IPS-20b (cell line): ENCODE results near the gene KRTAP4-8.
"Not testable (repeated sequence)": the region's sequence is repeated elsewhere in the genome, so short reads cannot be mapped to it uniquely, and the experiment has no call there.

Source experiments
- H3K27ac ChIP-seq: one replicate; pipeline ENCODE4 v1.5.1; 2013; ENCODE audit warnings: low read length
- H3K27me3 ChIP-seq: 2 replicates; pipeline ENCODE4 v1.6.1; 2013; ENCODE audit warnings: mild to moderate bottlenecking, low read length, inconsistent platforms; ENCODE audit not compliant: insufficient read depth
- H3K36me3 ChIP-seq: 2 replicates; pipeline ENCODE4 v1.6.1; 2013; ENCODE audit warnings: low read depth, mild to moderate bottlenecking, inconsistent platforms, low read length, moderate library complexity; ENCODE audit not compliant: insufficient read depth
- H3K4me1 ChIP-seq: 2 replicates; pipeline ENCODE4 v1.6.1; 2013; ENCODE audit warnings: mild to moderate bottlenecking, control low read depth, inconsistent platforms, low read length, moderate library complexity; ENCODE audit not compliant: insufficient read depth
- H3K4me3 ChIP-seq: 2 replicates; pipeline ENCODE4 v1.5.1; 2013; ENCODE audit warnings: mild to moderate bottlenecking, low read length, inconsistent platforms
- H3K9ac ChIP-seq: 2 replicates; pipeline ENCODE4 v1.6.1; 2013; ENCODE audit warnings: low read depth, mild to moderate bottlenecking, inconsistent platforms, low read length, moderate library complexity
- H3K9me3 ChIP-seq: 2 replicates; pipeline ENCODE4 v1.6.1; 2013; ENCODE audit warnings: mild to moderate bottlenecking, low read depth, low read length, inconsistent platforms; ENCODE audit not compliant: insufficient read depth

Gene KRTAP4-8

DNA sequence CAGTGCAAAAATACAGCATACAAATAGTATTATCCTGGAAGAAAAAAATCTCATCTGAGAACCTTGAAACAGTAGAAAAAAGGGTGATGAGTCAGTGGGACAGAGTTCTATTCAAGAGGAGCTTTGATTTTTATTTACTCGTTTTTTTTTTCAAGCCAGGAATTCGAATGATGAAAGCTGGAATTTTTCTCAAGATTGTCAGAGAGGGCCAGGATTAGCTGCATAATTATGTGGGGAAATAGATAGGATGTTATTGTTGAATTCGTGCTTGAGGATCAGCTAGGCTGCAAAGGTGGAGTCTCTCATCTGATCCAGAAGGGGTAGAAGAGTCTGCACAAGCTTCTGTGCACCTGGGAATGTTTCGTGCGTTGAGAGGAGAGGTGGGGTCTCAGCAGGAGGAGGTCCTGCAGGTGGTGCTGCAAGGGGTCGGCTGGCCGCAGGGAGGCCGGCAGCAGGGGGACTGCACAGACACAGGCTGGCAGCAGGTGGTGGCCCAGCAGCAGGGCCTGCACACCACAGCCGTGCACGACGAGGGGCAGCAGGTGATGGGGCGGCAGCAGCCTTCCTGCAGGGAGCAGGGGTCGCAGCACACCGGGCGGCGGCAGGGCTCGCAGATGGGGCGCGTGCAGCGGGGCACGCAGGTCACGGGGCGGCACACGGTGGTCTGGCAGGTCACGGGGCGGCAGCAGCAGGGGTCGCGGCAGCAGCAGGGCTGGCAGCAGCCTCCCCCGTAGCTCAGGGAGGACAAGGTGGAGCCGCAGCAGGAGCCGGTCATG lies 38.5 kb downstream of the KRTAP4-8 start:
- not testable (repeated sequence) for H3K4me1 ChIP-seq, H3K4me3 ChIP-seq, H3K36me3 ChIP-seq, H3K27me3 ChIP-seq, H3K9me3 ChIP-seq, H3K9ac ChIP-seq, H3K27ac ChIP-seq

DNA sequence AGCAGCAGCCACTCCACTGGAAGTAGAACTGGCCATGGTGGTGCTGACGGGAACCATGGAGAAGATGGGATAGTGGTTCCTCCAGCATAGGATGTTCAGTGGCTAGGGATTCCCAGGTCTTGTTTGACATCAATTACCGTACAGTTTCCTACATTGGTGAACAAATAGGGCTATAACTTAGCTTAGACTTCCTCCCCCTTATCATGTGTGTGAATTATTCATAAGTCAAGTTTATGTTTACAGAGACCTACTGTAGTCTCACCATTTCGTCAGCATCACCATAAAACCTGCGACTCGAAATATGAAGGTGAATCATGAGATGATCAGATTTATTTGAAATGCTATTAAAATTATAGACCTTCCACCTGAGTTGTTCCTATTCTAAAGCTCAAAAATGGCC lies 39.2 kb downstream of the KRTAP4-8 start:
- H3K27ac ChIP-seq = no peak overlapping the region
- no peaks in the 10 kb centered on the region for H3K4me1 ChIP-seq
- no peak overlapping the region for H3K9ac ChIP-seq
- no peaks in the 10 kb centered on the region for H3K27me3 ChIP-seq
- H3K36me3 ChIP-seq = no peaks in the 10 kb centered on the region
- H3K9me3 ChIP-seq = no peaks in the 10 kb centered on the region
- H3K4me3 ChIP-seq = no peak overlapping the region

DNA sequence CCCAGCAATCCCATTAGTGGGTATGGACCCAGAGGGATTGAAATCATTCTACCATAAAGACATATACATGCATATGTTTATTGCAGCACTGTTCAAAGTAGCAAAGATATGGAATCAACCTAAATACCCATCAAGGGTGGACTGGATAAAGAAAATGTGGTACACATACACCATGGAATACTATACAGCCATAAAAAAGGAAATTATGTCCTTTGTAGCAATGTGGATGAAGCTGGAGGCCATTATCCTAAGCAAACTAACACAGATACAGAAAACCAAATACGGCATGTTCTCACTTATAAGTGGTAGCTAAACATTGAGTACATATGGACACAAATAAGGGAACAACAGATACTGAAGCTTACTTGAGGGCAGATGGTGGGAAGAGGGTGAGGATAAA lies 40.4 kb downstream of the KRTAP4-8 start:
- Histone ChIP-seq H3K27me3 (no peaks in the 10 kb centered on the region), H3K36me3 (no peaks in the 10 kb centered on the region), H3K27ac (no peak overlapping the region), H3K4me1 (no peaks in the 10 kb centered on the region), H3K9ac (no peak overlapping the region), H3K4me3 (no peak overlapping the region), H3K9me3 (no peaks in the 10 kb centered on the region)

DNA sequence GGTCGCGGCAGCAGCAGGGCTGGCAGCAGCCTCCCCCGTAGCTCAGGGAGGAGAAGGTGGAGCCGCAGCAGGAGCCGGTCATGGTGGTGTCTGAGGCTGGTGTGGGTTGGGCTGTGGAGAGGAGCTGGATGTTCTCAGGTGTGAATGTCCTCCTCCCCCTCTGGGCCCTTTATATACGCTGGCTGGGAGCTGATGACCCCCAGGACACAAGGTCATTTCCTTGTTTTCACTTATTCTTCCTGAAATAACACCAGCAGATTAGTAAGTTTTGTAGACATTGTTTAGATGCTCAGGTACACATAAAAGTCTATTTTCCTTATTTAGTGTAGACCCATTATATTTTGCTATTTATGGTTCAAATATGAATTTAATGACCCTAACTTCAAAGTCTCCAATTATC lies 42.8 kb downstream of the KRTAP4-8 start, which contains the start of gene KRTAP2-2:
TSS of gene KRTAP2-2 (minus strand) at position 101 of the 400 bp plus-strand sequence. CDS start at position 82, 19 bp downstream.
- not testable (repeated sequence) for H3K4me3 ChIP-seq, H3K9ac ChIP-seq, H3K27me3 ChIP-seq, H3K27ac ChIP-seq, H3K36me3 ChIP-seq, H3K4me1 ChIP-seq, H3K9me3 ChIP-seq

DNA sequence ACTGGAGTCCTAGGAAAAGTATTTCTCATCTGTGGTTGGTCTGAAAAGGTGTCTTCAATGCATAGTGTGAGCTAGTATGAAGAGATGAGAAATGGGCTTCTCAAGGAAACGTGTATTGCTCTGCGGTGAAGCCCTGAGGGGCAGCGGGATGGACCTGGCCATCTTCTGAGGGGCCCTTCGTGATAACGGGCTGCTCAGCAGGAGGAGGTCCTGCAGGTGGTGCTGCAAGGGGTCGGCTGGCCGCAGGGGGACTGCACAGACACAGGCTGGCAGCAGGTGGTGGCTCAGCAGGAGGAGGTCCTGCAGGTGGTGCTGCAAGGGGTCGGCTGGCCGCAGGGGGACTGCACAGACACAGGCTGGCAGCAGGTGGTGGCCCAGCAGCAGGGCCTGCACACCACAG lies 43.4 kb downstream of the KRTAP4-8 start:
- not testable (repeated sequence) for H3K4me1 ChIP-seq, H3K9me3 ChIP-seq, H3K27ac ChIP-seq, H3K27me3 ChIP-seq, H3K4me3 ChIP-seq, H3K9ac ChIP-seq, H3K36me3 ChIP-seq

DNA sequence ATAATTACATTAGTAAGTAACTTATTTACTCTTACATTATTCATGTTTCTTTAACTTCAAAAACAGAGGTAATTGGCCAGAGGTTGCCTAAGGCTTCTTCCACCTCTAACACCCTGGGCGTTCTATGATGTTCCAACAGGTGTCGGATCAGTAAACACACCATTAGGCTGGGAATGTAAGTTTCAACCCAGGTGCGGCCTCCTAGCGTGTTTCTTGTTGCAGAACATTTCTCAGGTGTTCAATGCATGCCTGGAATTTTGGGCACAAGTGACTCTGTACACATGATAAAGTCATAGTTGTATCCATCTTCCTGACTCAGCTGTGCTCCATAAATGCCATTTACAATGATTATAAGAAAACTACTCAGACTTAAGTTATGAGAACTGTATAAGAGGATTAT lies 43.9 kb downstream of the KRTAP4-8 start:
- H3K27me3 ChIP-seq = no peaks in the 10 kb centered on the region
- no peak overlapping the region for H3K4me3 ChIP-seq
- H3K27ac ChIP-seq = no peak overlapping the region
- H3K9me3 ChIP-seq = no peaks in the 10 kb centered on the region
- H3K36me3 ChIP-seq = no peaks in the 10 kb centered on the region
- no peaks in the 10 kb centered on the region for H3K4me1 ChIP-seq
- H3K9ac ChIP-seq = no peak overlapping the region

DNA sequence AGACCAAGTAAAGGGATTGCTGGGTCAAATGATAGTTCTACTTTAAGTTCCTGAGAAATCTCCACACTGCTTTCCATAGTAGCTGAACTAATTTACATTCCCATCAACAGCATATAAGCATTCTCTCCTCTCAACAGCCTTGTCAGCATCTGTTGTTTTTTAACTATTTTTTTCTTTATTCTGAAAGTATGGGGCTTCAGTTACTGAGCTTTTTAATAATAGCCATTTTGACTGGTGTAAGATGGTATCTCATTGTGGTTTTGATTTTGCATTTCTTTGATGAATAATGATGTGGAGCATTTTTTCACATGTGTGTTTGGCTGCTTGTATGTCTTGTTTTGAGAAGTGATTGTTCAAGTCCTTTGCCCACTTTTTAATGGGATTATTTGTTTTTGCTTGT lies 45.4 kb downstream of the KRTAP4-8 start:
- no peak overlapping the region for H3K4me3 ChIP-seq
- no peaks in the 10 kb centered on the region for H3K27me3 ChIP-seq
- H3K9ac ChIP-seq = no peak overlapping the region
- no peaks in the 10 kb centered on the region for H3K36me3 ChIP-seq
- no peaks in the 10 kb centered on the region; the same call in 1 of the 2 replicates for H3K4me1 ChIP-seq
- no peaks in the 10 kb centered on the region for H3K9me3 ChIP-seq
- no peak overlapping the region for H3K27ac ChIP-seq

DNA sequence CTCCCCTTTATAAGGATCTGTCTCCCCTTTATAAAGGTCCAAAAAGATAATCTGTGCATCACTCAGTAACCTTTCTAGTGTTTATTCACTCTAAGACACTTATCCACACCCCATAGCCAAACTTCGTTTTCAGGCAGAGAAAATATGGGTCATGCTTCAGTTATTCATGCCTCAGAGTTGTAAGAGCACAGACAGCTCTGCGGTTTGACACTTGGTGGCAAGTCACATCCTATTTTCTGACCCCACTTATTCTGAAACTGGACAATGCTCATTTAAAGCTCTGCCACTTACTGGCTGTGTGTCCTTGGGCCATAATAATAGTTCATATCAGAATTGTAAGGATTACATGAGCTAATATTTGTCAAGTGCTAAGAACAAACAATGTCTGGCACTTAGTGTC lies 48.8 kb downstream of the KRTAP4-8 start:
- H3K27me3 ChIP-seq = no peaks in the 10 kb centered on the region
- H3K9ac ChIP-seq = no peak overlapping the region
- H3K9me3 ChIP-seq = no peaks in the 10 kb centered on the region
- no peak overlapping the region for H3K27ac ChIP-seq
- no peak overlapping the region for H3K4me3 ChIP-seq
- no peaks in the 10 kb centered on the region; the same call in 1 of the 2 replicates for H3K4me1 ChIP-seq
- H3K36me3 ChIP-seq = no peaks in the 10 kb centered on the region

DNA sequence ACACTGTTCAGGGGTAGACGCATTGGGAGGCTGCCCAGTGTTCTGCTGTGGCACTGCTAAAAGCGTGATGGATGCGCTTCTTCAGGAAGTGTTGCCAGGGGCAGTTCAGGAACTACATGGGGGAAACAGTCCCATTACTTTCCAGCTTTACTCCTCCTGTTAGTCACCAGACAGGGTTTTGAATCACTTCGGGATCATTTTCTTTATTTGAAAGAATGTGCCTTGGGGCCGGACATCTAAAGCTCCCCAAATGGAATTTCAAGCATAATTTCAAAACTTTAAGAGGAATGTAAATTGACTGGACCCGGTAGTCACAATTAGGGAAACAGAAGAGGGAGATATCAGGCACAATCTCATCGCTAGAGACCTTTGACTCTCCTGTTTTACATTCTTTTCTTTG lies 49.5 kb downstream of the KRTAP4-8 start:
- no peak overlapping the region for H3K4me3 ChIP-seq

More for the DNA sequence above, 49.5 kb downstream of the KRTAP4-8 start:
- H3K27ac ChIP-seq = no peak overlapping the region
- no peaks in the 10 kb centered on the region for H3K27me3 ChIP-seq
- H3K4me1 ChIP-seq = no peaks in the 10 kb centered on the region; the same call in 1 of the 2 replicates
- H3K9ac ChIP-seq = no peak overlapping the region
- no peaks in the 10 kb centered on the region for H3K36me3 ChIP-seq
- H3K9me3 ChIP-seq = no peaks in the 10 kb centered on the region
